Endodermal cell (in vitro differentiated cells): ENCODE data around the gene FADS2. TPM values are rescaled to one million over a fixed set of nuclear protein-coding genes. Genes with fewer than 3 reads are reported as not detected.

ENCODE experiments used
- DNase-seq: peaks from one replicate; pipeline ENCODE4 v3.0.0-alpha.2; 2017
- H3K27ac ChIP-seq: 2 replicates; pipeline ENCODE4 v1.5.1; 2013; ENCODE audit warnings: mild to moderate bottlenecking, low read depth, low read length, moderate library complexity
- H3K27me3 ChIP-seq: 2 replicates; pipeline ENCODE4 v1.6.1; 2013; ENCODE audit warnings: mild to moderate bottlenecking, low read length, moderate library complexity; ENCODE audit not compliant: insufficient read depth, control insufficient read depth, poor library complexity, severe bottlenecking
- H3K36me3 ChIP-seq: 2 replicates; pipeline ENCODE4 v1.7.0; 2013; ENCODE audit warnings: mild to moderate bottlenecking, low read length, moderate library complexity; ENCODE audit not compliant: control insufficient read depth, insufficient read depth
- H3K4me1 ChIP-seq: one replicate; pipeline ENCODE4 v1.7.0; 2013; ENCODE audit warnings: low read length; ENCODE audit not compliant: control insufficient read depth, insufficient read depth
- H3K4me3 ChIP-seq: 2 replicates; pipeline ENCODE4 v1.5.1; 2013; ENCODE audit warnings: mild to moderate bottlenecking, low read length, moderate library complexity
- H3K9ac ChIP-seq: 2 replicates; pipeline ENCODE4 v1.6.1; 2013; ENCODE audit warnings: mild to moderate bottlenecking, low read length, moderate library complexity; ENCODE audit not compliant: poor library complexity, severe bottlenecking; ENCODE audit errors: extremely low read depth
- H3K9me3 ChIP-seq: 2 replicates; pipeline ENCODE4 v1.6.1; 2013; ENCODE audit warnings: mild to moderate bottlenecking, low read length, moderate library complexity; ENCODE audit not compliant: control insufficient read depth
- H3K27ac Mint-ChIP-seq: 2 replicates; pipeline ENCODE4 v1.8.0; 2020; ENCODE audit warnings: mixed read lengths
- H3K27me3 Mint-ChIP-seq: 2 replicates; pipeline ENCODE4 v1.8.0; 2021; ENCODE audit warnings: mild to moderate bottlenecking, mixed read lengths; ENCODE audit not compliant: insufficient read depth
- H3K36me3 Mint-ChIP-seq: 2 replicates; pipeline ENCODE4 v1.8.0; 2020; ENCODE audit warnings: low read depth, mixed read lengths
- H3K4me1 Mint-ChIP-seq: 2 replicates; pipeline ENCODE4 v1.8.0; 2020; ENCODE audit warnings: mixed read lengths
- H3K4me3 Mint-ChIP-seq: 2 replicates; pipeline ENCODE4 v1.8.0; 2020; ENCODE audit warnings: mild to moderate bottlenecking, moderate library complexity, mixed read lengths
- H3K9me3 Mint-ChIP-seq: 2 replicates; pipeline ENCODE4 v1.8.0; 2020; ENCODE audit warnings: mild to moderate bottlenecking, mixed read lengths
- WGBS, 2 experiments: methylation state at CpG; one replicate each; pipeline versions ENCODE4 v1.1.5 to v1.1.7; 2013; ENCODE audit warnings: missing lambda C conversion rate in 2 of 2, mixed read lengths in 1 of 2; ENCODE audit not compliant: insufficient coverage in 1 of 2, insufficient read length in 1 of 2; 5-methylcytosine and 5-hydroxymethylcytosine counted together
- total RNA-seq, 2 donors: library from RNA; stranded (reverse); fragmentation: NEBNext Ultra II Directional in 1 of 2; extraction: Animal tissue kit (Norgen Biotek cat#: 25700) in 1 of 2; gene quantifications; 2 replicates in 1 of 2; 3 replicates in 1 of 2; pipeline ENCODE4 v1.2.1, GENCODE V29; 2021
- TF ChIP-seq, protein P1 (sequence below): fragments of 200-600 bp; sonication (generic); conservative IDR thresholded peaks from 2 replicates; pipeline ENCODE4 v1.5.0; 2021; ENCODE audit warnings: antibody characterized with exemption, mild to moderate bottlenecking

Gene FADS2
- total RNA-seq, 2 donors from 2014 or later = 344 to 381 TPM

DNA sequence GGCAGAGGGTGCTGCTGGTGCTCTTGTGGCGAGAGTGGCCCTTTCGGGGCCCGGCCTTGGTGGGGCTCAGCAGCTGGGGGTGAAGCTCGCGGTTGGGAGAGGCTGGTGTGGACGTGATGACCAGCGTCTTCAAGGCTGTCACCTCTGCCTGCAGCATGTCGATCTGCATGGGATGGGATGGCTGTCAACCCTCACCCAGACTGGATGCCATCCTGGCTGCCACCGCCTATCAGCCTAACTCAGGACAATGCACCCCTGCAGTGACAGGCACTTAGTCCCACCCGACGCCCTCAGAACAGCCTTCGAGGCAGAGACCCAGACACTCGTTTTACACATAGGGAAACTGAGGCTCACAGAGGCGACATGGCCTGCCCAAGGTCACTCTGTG, 78.4 kb downstream of the FADS2 start:
- Histone ChIP-seq H3K27ac (no peak overlapping the region), H3K9ac (no peak overlapping the region), H3K27me3 (no peaks in the 10 kb centered on the region), H3K4me1 (peaks cover 11% of the 10 kb centered on the region), H3K36me3 (no peaks in the 10 kb centered on the region), H3K9me3 (no peaks in the 10 kb centered on the region), H3K4me3 (no peak overlapping the region)
- 88% methylated on average over 13 to 14 of the region's 14 CpGs for WGBS, 2 experiments
- DNase-seq = no peak
- TF ChIP-seq, protein P1, sequence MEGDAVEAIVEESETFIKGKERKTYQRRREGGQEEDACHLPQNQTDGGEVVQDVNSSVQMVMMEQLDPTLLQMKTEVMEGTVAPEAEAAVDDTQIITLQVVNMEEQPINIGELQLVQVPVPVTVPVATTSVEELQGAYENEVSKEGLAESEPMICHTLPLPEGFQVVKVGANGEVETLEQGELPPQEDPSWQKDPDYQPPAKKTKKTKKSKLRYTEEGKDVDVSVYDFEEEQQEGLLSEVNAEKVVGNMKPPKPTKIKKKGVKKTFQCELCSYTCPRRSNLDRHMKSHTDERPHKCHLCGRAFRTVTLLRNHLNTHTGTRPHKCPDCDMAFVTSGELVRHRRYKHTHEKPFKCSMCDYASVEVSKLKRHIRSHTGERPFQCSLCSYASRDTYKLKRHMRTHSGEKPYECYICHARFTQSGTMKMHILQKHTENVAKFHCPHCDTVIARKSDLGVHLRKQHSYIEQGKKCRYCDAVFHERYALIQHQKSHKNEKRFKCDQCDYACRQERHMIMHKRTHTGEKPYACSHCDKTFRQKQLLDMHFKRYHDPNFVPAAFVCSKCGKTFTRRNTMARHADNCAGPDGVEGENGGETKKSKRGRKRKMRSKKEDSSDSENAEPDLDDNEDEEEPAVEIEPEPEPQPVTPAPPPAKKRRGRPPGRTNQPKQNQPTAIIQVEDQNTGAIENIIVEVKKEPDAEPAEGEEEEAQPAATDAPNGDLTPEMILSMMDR = no peak
- Mint-ChIP-seq H3K4me1 (peaks cover 6% of the 10 kb centered on the region), H3K36me3 (peaks cover 12% of the 10 kb centered on the region), H3K9me3 (no peaks in the 10 kb centered on the region), H3K27ac (no peak overlapping the region), H3K4me3 (no peak overlapping the region), H3K27me3 (no peaks in the 10 kb centered on the region)

DNA sequence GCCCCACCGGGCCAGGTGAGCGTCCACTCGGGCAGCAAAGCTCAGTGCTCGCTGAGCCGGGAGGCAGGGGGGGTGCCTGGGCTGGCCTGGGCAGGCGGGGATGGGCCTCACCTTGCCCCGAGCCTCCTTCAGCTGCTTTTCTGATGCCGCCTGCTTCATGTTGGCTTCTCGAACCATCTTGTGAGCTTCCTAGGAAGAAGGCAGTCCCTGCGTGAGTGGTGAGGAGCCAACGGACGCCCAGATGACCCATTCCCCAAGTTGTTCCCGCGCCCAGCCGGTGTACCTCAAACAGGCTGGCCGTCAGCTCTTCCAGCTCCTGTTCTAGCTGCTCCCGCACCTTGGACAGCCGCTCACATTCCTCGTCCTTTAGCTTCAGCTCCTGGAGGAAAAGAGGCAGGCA, 79.2 kb downstream of the FADS2 start:
- Mint-ChIP-seq H3K36me3 (peaks cover 12% of the 10 kb centered on the region), H3K27ac (no peak overlapping the region), H3K27me3 (no peaks in the 10 kb centered on the region), H3K4me1 (peaks cover 6% of the 10 kb centered on the region), H3K4me3 (no peak overlapping the region), H3K9me3 (no peaks in the 10 kb centered on the region)
- no peak overlapping the region for H3K4me3 ChIP-seq
- H3K9ac ChIP-seq = no peak overlapping the region
- no peak overlapping the region for H3K27ac ChIP-seq
- H3K4me1 ChIP-seq = peaks cover 11% of the 10 kb centered on the region
- TF ChIP-seq, protein P1 = no peak
- H3K27me3 ChIP-seq = no peaks in the 10 kb centered on the region
- DNase-seq = no peak
- 91% methylated on average over 11 to 19 of the region's 19 CpGs for WGBS, 2 experiments
- no peaks in the 10 kb centered on the region for H3K36me3 ChIP-seq
- no peaks in the 10 kb centered on the region for H3K9me3 ChIP-seq

DNA sequence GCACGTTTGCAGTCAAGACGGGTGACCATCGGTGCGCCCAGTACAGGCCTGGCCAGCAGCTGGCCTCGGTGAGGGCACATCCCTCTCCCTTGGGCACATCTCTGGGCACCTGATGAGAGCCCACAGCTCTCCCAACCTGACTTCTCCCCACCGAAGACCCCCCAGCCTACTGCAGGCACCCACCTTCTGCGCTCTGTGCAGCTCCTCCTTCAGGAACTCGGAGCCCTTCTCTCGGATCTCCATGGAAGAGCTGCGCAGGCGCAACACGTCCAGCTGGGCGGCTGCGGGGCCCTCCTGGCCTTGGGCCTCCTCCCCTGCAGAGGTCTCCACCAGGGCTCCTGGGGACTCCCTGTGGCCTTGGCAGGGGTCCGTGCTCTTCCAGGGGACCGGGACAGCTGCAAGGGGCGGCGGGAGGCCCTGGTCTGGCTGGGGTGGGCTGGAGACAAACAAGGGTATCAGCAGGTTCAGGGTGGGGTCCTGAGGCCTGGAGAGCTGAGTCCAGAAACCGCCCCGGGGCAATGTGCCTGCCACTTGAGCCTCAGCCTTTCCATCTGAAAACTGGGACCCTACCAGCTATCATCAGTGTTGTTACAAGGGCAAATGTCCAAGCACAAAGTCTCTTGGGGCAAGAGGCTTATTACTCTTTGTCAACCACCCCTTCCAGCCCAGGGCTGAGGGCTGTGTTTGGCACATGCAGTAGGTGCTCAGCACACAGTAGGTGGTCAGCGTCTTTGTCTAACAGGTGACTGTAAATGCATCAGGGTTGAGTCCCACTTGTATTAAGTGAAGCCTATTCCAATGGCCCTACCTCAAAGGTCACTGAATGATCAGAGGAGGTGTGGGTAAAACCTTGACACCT, 80.0 kb downstream of the FADS2 start:
- WGBS, 2 experiments = 96 to 97% methylated on average over 17 to 21 of the region's 21 CpGs
- Histone ChIP-seq H3K9ac (no peak overlapping the region), H3K9me3 (no peaks in the 10 kb centered on the region), H3K4me3 (no peak overlapping the region), H3K27me3 (no peaks in the 10 kb centered on the region), H3K36me3 (no peaks in the 10 kb centered on the region), H3K4me1 (peaks cover 11% of the 10 kb centered on the region), H3K27ac (no peak overlapping the region)
- Mint-ChIP-seq H3K36me3 (peaks cover 10% of the 10 kb centered on the region), H3K4me3 (no peak overlapping the region), H3K27me3 (no peaks in the 10 kb centered on the region), H3K4me1 (peaks cover 6% of the 10 kb centered on the region), H3K9me3 (no peaks in the 10 kb centered on the region), H3K27ac (no peak overlapping the region)
- no peak for DNase-seq
- TF ChIP-seq, protein P1 = no peak
